Measurements from ENCODE around the gene DNAJB6.

DNA sequence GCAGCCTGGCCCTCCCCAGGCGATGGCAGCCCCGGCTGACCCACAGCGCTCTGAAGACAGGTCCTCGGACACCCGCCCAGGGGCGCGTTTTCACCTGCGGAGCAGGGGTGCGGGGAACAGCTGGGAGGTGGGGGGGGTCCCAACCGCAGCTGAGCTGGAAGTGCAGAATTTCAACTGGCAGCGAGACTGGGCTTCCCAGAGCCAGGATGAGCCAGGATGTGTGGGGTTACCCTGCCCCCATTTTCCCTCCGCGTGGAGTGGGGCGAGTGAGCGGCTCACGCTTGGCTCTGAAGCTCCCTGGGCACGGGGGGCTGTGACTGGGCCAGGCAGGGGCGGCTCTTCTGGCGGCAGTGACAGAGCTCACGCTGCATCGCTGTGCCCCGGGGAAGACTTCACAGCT lies 70.2 kb downstream of the DNAJB6 start:
- TF ChIP-seq, protein P1, sequence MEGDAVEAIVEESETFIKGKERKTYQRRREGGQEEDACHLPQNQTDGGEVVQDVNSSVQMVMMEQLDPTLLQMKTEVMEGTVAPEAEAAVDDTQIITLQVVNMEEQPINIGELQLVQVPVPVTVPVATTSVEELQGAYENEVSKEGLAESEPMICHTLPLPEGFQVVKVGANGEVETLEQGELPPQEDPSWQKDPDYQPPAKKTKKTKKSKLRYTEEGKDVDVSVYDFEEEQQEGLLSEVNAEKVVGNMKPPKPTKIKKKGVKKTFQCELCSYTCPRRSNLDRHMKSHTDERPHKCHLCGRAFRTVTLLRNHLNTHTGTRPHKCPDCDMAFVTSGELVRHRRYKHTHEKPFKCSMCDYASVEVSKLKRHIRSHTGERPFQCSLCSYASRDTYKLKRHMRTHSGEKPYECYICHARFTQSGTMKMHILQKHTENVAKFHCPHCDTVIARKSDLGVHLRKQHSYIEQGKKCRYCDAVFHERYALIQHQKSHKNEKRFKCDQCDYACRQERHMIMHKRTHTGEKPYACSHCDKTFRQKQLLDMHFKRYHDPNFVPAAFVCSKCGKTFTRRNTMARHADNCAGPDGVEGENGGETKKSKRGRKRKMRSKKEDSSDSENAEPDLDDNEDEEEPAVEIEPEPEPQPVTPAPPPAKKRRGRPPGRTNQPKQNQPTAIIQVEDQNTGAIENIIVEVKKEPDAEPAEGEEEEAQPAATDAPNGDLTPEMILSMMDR (IDR thresholded peaks at IDR 0.05): no peak
- TF ChIP-seq POLR2A (IDR thresholded peaks at IDR 0.05): no peak
